ENCODE results near the gene PDCD10. TPM values are rescaled to one million over a fixed set of nuclear protein-coding genes. Genes with fewer than 3 reads are reported as not detected.

PDCD10 gene
- total RNA-seq, 2 experiments from 2014 or later, result 46.6 to 55.7 TPM

GRCh38 chr3:167731393-167731792, 3.3 kb downstream of the PDCD10 start:
- no peaks in the 10 kb centered on the region for H3K27me3 Mint-ChIP-seq (ENCODE audit: low read depth)
- H3K36me3 Mint-ChIP-seq (ENCODE audit: low read depth), result peaks cover 4% of the 10 kb centered on the region
- intact Hi-C loops (cut with micrococcal nuclease), result no loop called here
- peak overlapping the region; percentile 47 for H3K27ac Mint-ChIP-seq
- H3K4me3 Mint-ChIP-seq, result no peak overlapping the region
- no peaks in the 10 kb centered on the region for H3K9me3 Mint-ChIP-seq
- DNase-seq, result no peak
- peaks cover 58% of the 10 kb centered on the region for H3K4me1 Mint-ChIP-seq (ENCODE audit: low read depth)
- CTCF ChIA-PET, result no interaction called here

DNA sequence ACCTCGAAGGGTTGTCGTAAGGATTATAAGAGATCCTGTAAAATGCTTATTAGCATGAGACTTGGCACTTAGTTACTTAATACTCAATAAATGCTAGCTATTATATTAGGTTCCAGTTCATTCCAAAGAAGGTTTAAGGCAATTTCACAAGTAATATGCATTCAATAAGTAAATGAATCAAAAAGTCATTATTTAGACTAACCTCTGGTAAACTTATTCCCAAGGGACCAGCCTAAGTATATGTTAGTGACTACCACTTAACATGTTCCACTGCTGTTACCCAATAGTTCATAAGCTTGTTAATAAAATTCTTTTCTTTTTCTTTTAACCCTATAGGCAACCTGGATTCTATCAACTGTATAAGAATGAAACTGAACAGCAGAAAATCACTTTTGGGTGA, 5.1 kb downstream of the PDCD10 start:
- Mint-ChIP-seq H3K4me1 (ENCODE audit: low read depth) (peaks cover 62% of the 10 kb centered on the region), H3K4me3 (no peak overlapping the region), H3K9me3 (no peaks in the 10 kb centered on the region), H3K27ac (no peak overlapping the region), H3K27me3 (ENCODE audit: low read depth) (no peaks in the 10 kb centered on the region), H3K36me3 (ENCODE audit: low read depth) (peaks cover 4% of the 10 kb centered on the region)
- intact Hi-C loops (cut with micrococcal nuclease), result no loop called here
- CTCF ChIA-PET, result interaction anchor here (1.3 kb wide), 1 partner anchor 45 kb away, joined by 4 read pairs; no protein-coding TSS in a partner anchor
- DNase-seq, result no peak

DNA sequence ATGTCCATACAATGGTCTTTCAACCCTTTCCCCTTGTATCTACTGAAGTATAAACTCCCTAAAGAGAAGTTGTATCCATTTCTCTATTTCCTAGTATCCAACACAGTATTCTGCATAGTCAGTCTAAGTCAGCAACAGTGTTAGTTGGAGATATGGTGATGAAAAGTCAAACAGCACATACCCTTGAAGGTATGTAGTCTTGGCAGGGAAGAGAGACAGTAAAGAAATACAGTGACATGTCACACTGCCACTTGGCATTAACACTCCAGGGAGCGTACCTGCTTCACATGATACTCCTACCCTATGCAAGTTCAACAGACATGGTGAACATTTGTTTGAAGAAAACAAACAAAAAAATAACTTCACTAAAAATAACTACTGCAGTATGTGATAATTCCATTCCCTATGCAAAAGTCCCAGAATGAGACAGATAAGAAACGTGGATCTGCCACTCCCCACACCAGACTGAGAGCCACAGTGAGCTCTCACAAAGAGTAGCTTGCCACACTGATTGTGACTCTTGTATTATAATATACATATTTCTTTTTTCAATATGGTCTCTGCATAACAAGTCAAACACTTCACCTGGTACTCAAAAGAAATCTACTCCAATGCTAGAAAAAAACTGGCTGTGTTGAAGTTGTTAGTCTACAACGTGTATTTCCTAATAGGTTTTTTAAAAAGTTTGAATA, 5.9 kb downstream of the PDCD10 start:
- intact Hi-C loops (cut with micrococcal nuclease), result no loop called here
- no peak overlapping the region for H3K27ac Mint-ChIP-seq
- peaks cover 4% of the 10 kb centered on the region for H3K36me3 Mint-ChIP-seq (ENCODE audit: low read depth)
- H3K9me3 Mint-ChIP-seq, result no peaks in the 10 kb centered on the region
- DNase-seq, result no peak
- H3K4me3 Mint-ChIP-seq, result no peak overlapping the region
- H3K4me1 Mint-ChIP-seq (ENCODE audit: low read depth), result peaks cover 69% of the 10 kb centered on the region
- CTCF ChIA-PET, result no interaction called here
- H3K27me3 Mint-ChIP-seq (ENCODE audit: low read depth), result no peaks in the 10 kb centered on the region

DNA sequence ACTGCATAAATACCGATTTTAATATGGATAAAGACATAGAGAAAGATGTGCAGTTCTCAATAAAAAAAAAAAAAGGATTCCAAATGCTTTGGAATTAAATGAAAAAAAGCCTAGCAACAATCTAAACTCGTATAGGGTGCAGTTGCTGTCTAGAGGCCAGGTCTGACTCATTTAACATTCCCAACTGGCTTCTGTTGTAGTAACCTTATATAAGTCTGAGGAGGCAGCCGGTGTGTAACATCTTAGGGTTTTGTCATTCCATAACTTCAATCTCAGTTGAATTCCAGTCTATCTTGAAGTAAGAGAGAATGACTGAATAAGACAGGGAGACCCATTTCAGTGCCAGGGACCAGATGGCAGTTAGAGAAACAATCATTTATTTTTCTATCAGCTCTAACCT, 6.5 kb downstream of the PDCD10 start:
- Mint-ChIP-seq H3K9me3 (no peaks in the 10 kb centered on the region), H3K27ac (no peak overlapping the region), H3K4me1 (ENCODE audit: low read depth) (peaks cover 68% of the 10 kb centered on the region), H3K4me3 (no peak overlapping the region), H3K27me3 (ENCODE audit: low read depth) (no peaks in the 10 kb centered on the region), H3K36me3 (ENCODE audit: low read depth) (peaks cover 4% of the 10 kb centered on the region)
- intact Hi-C loops (cut with micrococcal nuclease), result no loop called here
- DNase-seq, result no peak
- CTCF ChIA-PET, result no interaction called here

DNA sequence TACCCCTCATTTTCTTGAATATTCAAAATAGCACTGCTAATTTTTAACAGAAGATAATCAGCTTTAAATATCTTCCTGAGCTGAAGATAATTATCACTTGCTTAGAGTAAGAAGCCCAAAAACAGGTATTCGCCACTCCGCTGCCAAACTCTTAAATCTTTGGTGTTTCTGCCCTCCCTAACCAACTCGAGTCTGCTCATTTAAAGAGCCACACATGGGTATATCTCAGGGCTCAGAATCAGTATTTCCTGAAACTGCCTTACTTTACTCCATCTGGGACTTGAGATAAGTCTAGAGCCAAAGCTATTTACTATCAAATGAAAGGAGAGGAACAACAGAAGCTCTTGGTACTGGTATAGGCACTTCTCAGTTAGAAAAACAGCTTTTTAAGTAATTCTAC, 10.8 kb downstream of the PDCD10 start:
- no peak overlapping the region for H3K4me3 Mint-ChIP-seq
- no peaks in the 10 kb centered on the region for H3K9me3 Mint-ChIP-seq
- H3K36me3 Mint-ChIP-seq (ENCODE audit: low read depth), result peaks cover 20% of the 10 kb centered on the region
- H3K27ac Mint-ChIP-seq, result no peak overlapping the region
- H3K27me3 Mint-ChIP-seq (ENCODE audit: low read depth), result no peaks in the 10 kb centered on the region
- CTCF ChIA-PET, result interaction anchor here (0.6 kb wide), 1 partner anchor 39 kb away, joined by 3 read pairs; no protein-coding TSS in a partner anchor
- peaks cover 59% of the 10 kb centered on the region for H3K4me1 Mint-ChIP-seq (ENCODE audit: low read depth)
- DNase-seq, result no peak
- intact Hi-C loops (cut with micrococcal nuclease), result no loop called here

- no peak overlapping the region for H3K4me3 Mint-ChIP-seq
- intact Hi-C loops (cut with micrococcal nuclease), result no loop called here
- no peaks in the 10 kb centered on the region for H3K27me3 Mint-ChIP-seq (ENCODE audit: low read depth)
- DNase-seq, result no peak
- CTCF ChIA-PET, result interaction anchor here (0.6 kb wide), 1 partner anchor 40 kb away, joined by 3 read pairs; no protein-coding TSS in a partner anchor
- H3K4me1 Mint-ChIP-seq (ENCODE audit: low read depth), result peaks cover 53% of the 10 kb centered on the region
- peaks cover 27% of the 10 kb centered on the region for H3K36me3 Mint-ChIP-seq (ENCODE audit: low read depth)
- H3K27ac Mint-ChIP-seq, result no peak overlapping the region
- H3K9me3 Mint-ChIP-seq, result no peaks in the 10 kb centered on the region
These were observed 11.6 kb downstream of the PDCD10 start for GRCh38 chr3:167723025-167723512.

- H3K4me1 Mint-ChIP-seq (ENCODE audit: low read depth), result peaks cover 49% of the 10 kb centered on the region
- intact Hi-C loops (cut with micrococcal nuclease), result no loop called here
- DNase-seq, result no peak
- CTCF ChIA-PET, result interaction anchor here (0.6 kb wide), 1 partner anchor 68 kb away, joined by 3 read pairs; no protein-coding TSS in a partner anchor
- no peaks in the 10 kb centered on the region for H3K9me3 Mint-ChIP-seq
- H3K36me3 Mint-ChIP-seq (ENCODE audit: low read depth), result peaks cover 57% of the 10 kb centered on the region
- no peaks in the 10 kb centered on the region for H3K27me3 Mint-ChIP-seq (ENCODE audit: low read depth)
- H3K27ac Mint-ChIP-seq, result peak overlapping the region; percentile 39
- H3K4me3 Mint-ChIP-seq, result no peak overlapping the region
These were observed 16.1 kb downstream of the PDCD10 start for GRCh38 chr3:167718582-167718981.

- Mint-ChIP-seq H3K36me3 (ENCODE audit: low read depth) (peaks cover 66% of the 10 kb centered on the region), H3K4me1 (ENCODE audit: low read depth) (peaks cover 47% of the 10 kb centered on the region), H3K9me3 (no peaks in the 10 kb centered on the region), H3K27ac (no peak overlapping the region), H3K4me3 (no peak overlapping the region), H3K27me3 (ENCODE audit: low read depth) (no peaks in the 10 kb centered on the region)
- CTCF ChIA-PET, result no interaction called here
- DNase-seq, result no peak
- intact Hi-C loops (cut with micrococcal nuclease), result no loop called here
These were observed 17.8 kb downstream of the PDCD10 start for GRCh38 chr3:167716920-167717319.

DNA sequence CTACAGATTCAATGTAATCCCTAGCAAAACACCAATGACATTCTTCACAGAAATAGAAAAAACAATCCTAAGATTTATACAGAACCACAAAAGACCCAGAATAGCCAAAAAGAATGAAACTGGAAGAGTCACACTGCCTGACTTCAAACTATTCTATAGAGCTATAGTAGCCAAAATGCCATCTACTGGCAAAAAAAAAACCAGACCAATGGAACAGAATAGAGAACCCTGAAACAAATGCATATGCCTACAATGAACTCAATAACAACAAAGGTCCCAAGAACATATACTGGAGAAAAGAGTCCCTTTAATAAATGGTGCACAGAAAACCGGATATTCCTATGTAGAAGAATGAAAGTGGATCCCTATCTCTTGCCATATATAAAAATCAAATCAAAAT, 19.8 kb downstream of the PDCD10 start:
- Mint-ChIP-seq H3K27ac (no peak overlapping the region), H3K27me3 (ENCODE audit: low read depth) (no peaks in the 10 kb centered on the region), H3K4me3 (no peak overlapping the region), H3K36me3 (ENCODE audit: low read depth) (peaks cover 74% of the 10 kb centered on the region), H3K9me3 (no peaks in the 10 kb centered on the region), H3K4me1 (ENCODE audit: low read depth) (peaks cover 53% of the 10 kb centered on the region)
- no peak for DNase-seq
- intact Hi-C loops (cut with micrococcal nuclease), result no loop called here
- CTCF ChIA-PET, result no interaction called here

GRCh38 chr3:167712445-167712844, 22.2 kb downstream of the PDCD10 start:
- CTCF ChIA-PET, result interaction anchor here (1.0 kb wide), 1 partner anchor 22 kb away, joined by 5 read pairs; no protein-coding TSS in a partner anchor
- intact Hi-C loops (cut with micrococcal nuclease), result no loop called here
- DNase-seq, result no peak
- H3K27me3 Mint-ChIP-seq (ENCODE audit: low read depth), result no peaks in the 10 kb centered on the region
- no peaks in the 10 kb centered on the region for H3K9me3 Mint-ChIP-seq
- no peak overlapping the region for H3K4me3 Mint-ChIP-seq
- H3K4me1 Mint-ChIP-seq (ENCODE audit: low read depth), result peaks cover 60% of the 10 kb centered on the region
- H3K36me3 Mint-ChIP-seq (ENCODE audit: low read depth), result peaks cover 63% of the 10 kb centered on the region
- H3K27ac Mint-ChIP-seq, result no peak overlapping the region

DNA sequence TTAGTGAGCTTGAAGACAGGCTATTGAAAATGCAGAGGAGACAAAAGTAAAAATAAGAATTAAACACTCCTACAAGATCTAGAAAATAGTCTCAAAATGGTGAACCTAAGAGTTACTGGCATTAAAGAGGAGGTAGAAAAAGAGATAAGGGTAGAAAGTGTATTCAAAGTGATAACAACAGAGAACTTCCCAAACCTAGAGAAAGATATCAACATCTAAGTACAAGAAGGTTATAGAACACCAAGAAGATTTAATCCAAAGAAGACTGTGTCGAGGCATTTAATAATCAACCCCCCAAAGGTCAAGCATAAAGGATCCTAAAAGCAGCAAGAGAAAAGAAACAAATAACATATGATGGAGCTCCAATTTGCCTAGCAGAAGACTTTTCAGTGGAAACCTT, 23.3 kb downstream of the PDCD10 start:
- intact Hi-C loops (cut with micrococcal nuclease), result no loop called here
- H3K9me3 Mint-ChIP-seq, result no peaks in the 10 kb centered on the region
- H3K4me3 Mint-ChIP-seq, result no peak overlapping the region
- H3K36me3 Mint-ChIP-seq (ENCODE audit: low read depth), result peaks cover 57% of the 10 kb centered on the region
- CTCF ChIA-PET, result no interaction called here
- H3K27me3 Mint-ChIP-seq (ENCODE audit: low read depth), result no peaks in the 10 kb centered on the region
- H3K4me1 Mint-ChIP-seq (ENCODE audit: low read depth), result peaks cover 61% of the 10 kb centered on the region
- no peak for DNase-seq
- no peak overlapping the region for H3K27ac Mint-ChIP-seq

DNA sequence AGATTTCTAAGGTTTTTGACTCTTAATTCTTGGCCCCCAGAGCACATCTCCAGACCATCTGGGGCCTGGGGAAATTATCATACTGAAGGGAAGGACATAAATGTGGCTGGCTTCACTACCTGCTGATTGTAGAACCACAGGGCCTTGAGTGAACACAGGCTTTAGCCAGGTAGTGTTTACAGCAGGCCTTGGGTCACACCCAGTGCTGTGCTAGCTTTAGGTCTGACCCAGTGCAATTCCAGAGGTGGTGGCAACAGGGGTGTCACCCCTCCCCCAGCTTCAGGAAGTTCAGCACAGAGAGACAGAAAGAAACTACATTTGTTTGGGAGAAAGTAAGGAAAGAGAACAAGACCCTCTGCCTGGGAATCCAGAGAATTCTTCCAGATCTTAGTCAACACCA, 24.1 kb downstream of the PDCD10 start:
- Mint-ChIP-seq H3K4me3 (no peak overlapping the region), H3K36me3 (ENCODE audit: low read depth) (peaks cover 52% of the 10 kb centered on the region), H3K27me3 (ENCODE audit: low read depth) (no peaks in the 10 kb centered on the region), H3K27ac (no peak overlapping the region), H3K4me1 (ENCODE audit: low read depth) (peaks cover 60% of the 10 kb centered on the region), H3K9me3 (no peaks in the 10 kb centered on the region)
- intact Hi-C loops (cut with micrococcal nuclease), result no loop called here
- DNase-seq, result no peak
- CTCF ChIA-PET, result no interaction called here

DNA sequence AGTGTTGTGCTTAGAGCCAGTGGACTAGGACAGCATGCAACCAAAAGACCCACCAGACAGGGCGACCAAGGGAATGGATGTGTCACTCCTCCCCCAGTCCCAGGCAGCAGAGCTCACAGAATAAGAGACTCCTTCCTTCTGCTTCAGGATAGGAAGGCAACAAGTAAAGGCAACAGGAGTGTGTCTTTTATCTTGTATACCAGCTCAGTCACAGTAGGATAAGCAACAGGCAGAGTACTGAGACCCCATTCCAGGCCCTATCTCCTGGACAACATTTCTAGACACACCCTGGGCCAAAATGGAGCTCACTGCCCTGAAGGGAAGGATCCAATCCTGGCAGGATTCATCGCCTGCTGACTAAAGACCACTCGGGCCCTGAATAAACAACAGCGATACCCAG, 25.0 kb downstream of the PDCD10 start:
- H3K9me3 Mint-ChIP-seq, result no peaks in the 10 kb centered on the region
- peaks cover 54% of the 10 kb centered on the region for H3K4me1 Mint-ChIP-seq (ENCODE audit: low read depth)

More for the DNA sequence above, 25.0 kb downstream of the PDCD10 start:
- peaks cover 47% of the 10 kb centered on the region for H3K36me3 Mint-ChIP-seq (ENCODE audit: low read depth)
- H3K27me3 Mint-ChIP-seq (ENCODE audit: low read depth), result no peaks in the 10 kb centered on the region
- intact Hi-C loops (cut with micrococcal nuclease), result no loop called here
- H3K4me3 Mint-ChIP-seq, result no peak overlapping the region
- CTCF ChIA-PET, result no interaction called here
- H3K27ac Mint-ChIP-seq, result no peak overlapping the region
- DNase-seq, result no peak

Data from activated naive CD4-positive, alpha-beta T cell treated with anti-CD3 and anti-CD28 coated beads for 36 hours (primary cell).